IPS-18c (cell line): ENCODE measurements around the gene KRTAP4-8.
"Not testable (repeated sequence)": the region's sequence is repeated elsewhere in the genome, so short reads cannot be mapped to it uniquely, and the experiment has no call there.

Experiments
- H3K4me3 ChIP-seq: 2 replicates; pipeline ENCODE4 v1.7.0; 2013; ENCODE audit warnings: low read depth, mild to moderate bottlenecking, low read length, moderate library complexity; ENCODE audit not compliant: insufficient read depth
- H3K9me3 ChIP-seq: one replicate; pipeline ENCODE4 v1.6.1; 2013; ENCODE audit warnings: mild to moderate bottlenecking, low read length, moderate library complexity; ENCODE audit not compliant: control insufficient read depth, insufficient read depth

Gene KRTAP4-8

GRCh38 chr17:41117846-41118386, 20.0 kb upstream of the KRTAP4-8 start, which contains the start of gene KRTAP4-11:
TSS of gene KRTAP4-11 (minus strand) at chr17:41118373. CDS start at chr17:41118315, 58 bp downstream.
- H3K9me3 ChIP-seq, H3K4me3 ChIP-seq: not testable (repeated sequence)

- Histone ChIP-seq H3K4me3 (no peak overlapping the region), H3K9me3 (peaks cover 5% of the 10 kb centered on the region)
Measured at GRCh38 chr17:41116297-41116696, 18.4 kb upstream of the KRTAP4-8 start.

GRCh38 chr17:41111151-41111885, 13.4 kb upstream of the KRTAP4-8 start:
- H3K4me3 ChIP-seq, result no peak overlapping the region
- peaks cover 5% of the 10 kb centered on the region for H3K9me3 ChIP-seq

- H3K4me3 ChIP-seq, H3K9me3 ChIP-seq: not testable (repeated sequence)
Measured at GRCh38 chr17:41108728-41109386, 10.9 kb upstream of the KRTAP4-8 start.

DNA sequence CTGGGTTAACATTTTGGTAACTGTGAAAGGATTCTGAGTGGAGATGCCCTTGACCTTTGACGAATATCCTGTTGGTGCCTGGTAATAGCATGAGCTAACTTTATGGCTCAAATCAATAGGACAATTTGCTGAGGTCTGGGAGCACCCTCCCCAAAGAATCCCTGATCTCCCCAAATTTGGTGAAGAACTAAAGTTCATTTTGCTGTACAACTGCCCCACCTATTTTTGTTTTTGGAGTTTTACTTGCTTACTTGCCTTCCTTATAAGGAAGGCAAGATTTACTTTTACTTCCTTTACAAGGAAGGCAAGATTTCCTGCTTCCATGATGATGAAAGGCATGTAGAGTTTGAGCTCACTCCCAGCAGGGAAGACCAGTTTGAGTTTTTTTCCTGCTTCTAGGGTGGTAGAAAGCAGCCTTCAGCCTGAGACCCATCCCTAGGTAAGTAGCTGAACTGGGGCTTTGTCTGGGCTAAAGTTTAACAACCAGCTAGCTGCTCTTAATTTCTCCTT, 10.1 kb upstream of the KRTAP4-8 start:
- Histone ChIP-seq H3K9me3 (peaks cover under 1% of the 10 kb centered on the region), H3K4me3 (no peak overlapping the region)

- not testable (repeated sequence) for H3K4me3 ChIP-seq, H3K9me3 ChIP-seq
Measured at GRCh38 chr17:41105347-41105746, 7.4 kb upstream of the KRTAP4-8 start, which contains the start of gene KRTAP4-9. TSS of gene KRTAP4-9 (plus strand) at chr17:41105389. CDS start at chr17:41105389, 0 bp downstream.

- not testable (repeated sequence) for H3K9me3 ChIP-seq, H3K4me3 ChIP-seq
Measured at GRCh38 chr17:41104386-41105038, 6.6 kb upstream of the KRTAP4-8 start.

GRCh38 chr17:41103896-41104295, 6.0 kb upstream of the KRTAP4-8 start:
- Histone ChIP-seq H3K4me3 (no peak overlapping the region), H3K9me3 (no peaks in the 10 kb centered on the region)

GRCh38 chr17:41101586-41102259, 3.8 kb upstream of the KRTAP4-8 start, which contains the start of gene KRTAP4-16:
TSS of gene KRTAP4-16 (minus strand) at chr17:41102209. CDS start at chr17:41102209, 0 bp downstream.
- H3K9me3 ChIP-seq, result no peaks in the 10 kb centered on the region
- no peak within 1 kb of the TSS for H3K4me3 ChIP-seq

- not testable (repeated sequence) for H3K4me3 ChIP-seq, H3K9me3 ChIP-seq
Measured at GRCh38 chr17:41099682-41100480, 1.9 kb upstream of the KRTAP4-8 start.

- Histone ChIP-seq H3K9me3 (no peaks in the 10 kb centered on the region), H3K4me3 (no peak overlapping the region)
Measured at GRCh38 chr17:41098481-41098880, 539 bp upstream of the KRTAP4-8 start.

DNA sequence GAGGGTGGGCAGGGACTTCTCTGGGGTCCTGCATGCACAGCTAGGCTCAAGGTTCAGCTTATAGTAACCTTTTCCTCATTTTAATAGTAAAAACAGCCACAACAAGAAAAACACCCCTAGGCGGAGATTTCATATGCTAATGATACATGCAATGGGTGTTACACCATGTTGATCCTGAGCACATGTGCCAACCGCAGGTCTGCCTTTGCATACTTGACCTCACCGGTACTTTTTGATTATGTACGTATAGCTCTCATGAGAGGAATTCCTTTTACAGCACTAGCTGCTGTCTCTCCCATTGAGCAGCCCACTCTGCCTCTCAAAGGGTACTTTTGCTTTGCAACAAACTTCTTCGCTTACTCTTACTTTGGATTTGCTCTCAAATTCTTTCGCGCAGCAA, 1.9 kb downstream of the KRTAP4-8 start:
- Histone ChIP-seq H3K4me3 (no peak overlapping the region), H3K9me3 (no peaks in the 10 kb centered on the region)

DNA sequence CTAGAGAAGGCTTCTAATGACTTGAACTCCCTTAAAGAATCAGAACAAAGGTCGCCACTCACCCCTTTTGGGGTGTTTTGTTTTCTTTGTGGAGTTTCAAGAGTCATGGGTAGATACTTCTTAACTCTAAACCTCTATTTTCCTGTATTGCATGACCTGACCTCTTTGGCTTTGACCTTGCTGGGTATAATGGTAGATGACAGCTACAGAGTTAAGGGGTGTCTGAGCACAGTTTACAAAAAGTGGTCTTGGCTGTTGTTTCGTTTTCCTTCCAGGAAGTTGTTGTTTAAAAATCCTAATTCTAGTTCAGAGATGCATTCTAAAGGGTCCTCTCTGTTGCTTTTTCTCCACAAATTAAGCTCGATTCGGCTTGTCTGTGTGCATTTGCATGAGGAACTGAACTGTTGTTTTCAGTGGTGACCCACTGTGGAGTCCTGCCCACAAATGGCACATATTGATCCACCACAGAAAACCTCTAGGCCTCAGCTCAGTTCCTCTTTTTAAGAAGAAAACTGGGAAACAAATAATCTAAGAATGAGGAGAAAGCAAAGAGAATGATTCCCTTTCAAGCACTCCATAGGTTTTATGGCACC, 9.1 kb downstream of the KRTAP4-8 start:
- not testable (repeated sequence) for H3K4me3 ChIP-seq, H3K9me3 ChIP-seq

- not testable (repeated sequence) for H3K9me3 ChIP-seq, H3K4me3 ChIP-seq
Measured at GRCh38 chr17:41084100-41084856, 13.7 kb downstream of the KRTAP4-8 start, which contains the start of gene KRTAP4-7. TSS of gene KRTAP4-7 (plus strand) at chr17:41084150. CDS start at chr17:41084207, 57 bp downstream.

- H3K9me3 ChIP-seq, H3K4me3 ChIP-seq: not testable (repeated sequence)
Measured at GRCh38 chr17:41083427-41083826, 14.5 kb downstream of the KRTAP4-8 start.
